ENCODE results near the gene CCDC169.

DNA sequence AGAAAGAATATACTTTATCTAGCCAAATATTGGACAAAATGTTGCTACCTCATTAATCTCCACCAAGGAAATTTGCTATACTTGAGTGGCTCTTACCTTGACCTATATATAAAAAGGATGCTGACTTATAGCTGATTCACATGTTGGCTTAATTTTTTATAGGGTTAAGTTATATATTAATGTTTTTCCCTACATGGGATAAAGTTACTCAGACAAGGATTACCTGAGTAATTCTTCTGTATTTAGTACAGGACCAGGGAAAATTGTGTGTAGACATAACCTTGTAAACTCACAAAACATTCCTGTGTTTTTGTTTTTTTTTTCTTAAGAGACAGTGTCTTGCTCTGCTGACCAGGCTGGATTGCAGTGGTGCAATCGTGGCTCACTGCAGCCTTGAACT is 52.6 kb downstream of the CCDC169 start:
- TF ChIP-seq CTCF (IDR thresholded peaks at IDR 0.05; ENCODE audit: poor library complexity, severe bottlenecking): no peak
- TF ChIP-seq, protein P1, sequence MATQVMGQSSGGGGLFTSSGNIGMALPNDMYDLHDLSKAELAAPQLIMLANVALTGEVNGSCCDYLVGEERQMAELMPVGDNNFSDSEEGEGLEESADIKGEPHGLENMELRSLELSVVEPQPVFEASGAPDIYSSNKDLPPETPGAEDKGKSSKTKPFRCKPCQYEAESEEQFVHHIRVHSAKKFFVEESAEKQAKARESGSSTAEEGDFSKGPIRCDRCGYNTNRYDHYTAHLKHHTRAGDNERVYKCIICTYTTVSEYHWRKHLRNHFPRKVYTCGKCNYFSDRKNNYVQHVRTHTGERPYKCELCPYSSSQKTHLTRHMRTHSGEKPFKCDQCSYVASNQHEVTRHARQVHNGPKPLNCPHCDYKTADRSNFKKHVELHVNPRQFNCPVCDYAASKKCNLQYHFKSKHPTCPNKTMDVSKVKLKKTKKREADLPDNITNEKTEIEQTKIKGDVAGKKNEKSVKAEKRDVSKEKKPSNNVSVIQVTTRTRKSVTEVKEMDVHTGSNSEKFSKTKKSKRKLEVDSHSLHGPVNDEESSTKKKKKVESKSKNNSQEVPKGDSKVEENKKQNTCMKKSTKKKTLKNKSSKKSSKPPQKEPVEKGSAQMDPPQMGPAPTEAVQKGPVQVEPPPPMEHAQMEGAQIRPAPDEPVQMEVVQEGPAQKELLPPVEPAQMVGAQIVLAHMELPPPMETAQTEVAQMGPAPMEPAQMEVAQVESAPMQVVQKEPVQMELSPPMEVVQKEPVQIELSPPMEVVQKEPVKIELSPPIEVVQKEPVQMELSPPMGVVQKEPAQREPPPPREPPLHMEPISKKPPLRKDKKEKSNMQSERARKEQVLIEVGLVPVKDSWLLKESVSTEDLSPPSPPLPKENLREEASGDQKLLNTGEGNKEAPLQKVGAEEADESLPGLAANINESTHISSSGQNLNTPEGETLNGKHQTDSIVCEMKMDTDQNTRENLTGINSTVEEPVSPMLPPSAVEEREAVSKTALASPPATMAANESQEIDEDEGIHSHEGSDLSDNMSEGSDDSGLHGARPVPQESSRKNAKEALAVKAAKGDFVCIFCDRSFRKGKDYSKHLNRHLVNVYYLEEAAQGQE (IDR thresholded peaks at IDR 0.05; ENCODE audit: borderline replicate concordance): no peak

All from neural cell (in vitro differentiated cells).